CD4-positive, CD25-positive, alpha-beta regulatory T cell (primary cell): Measurements from ENCODE around the gene RFFL. TPM values are rescaled to one million over a fixed set of nuclear protein-coding genes. Genes with fewer than 3 reads are reported as not detected.

Source experiments
- ATAC-seq, 2 donors: fragments of 150-1000 bp; cut with Tn5 transposase; one replicate each; pipeline ENCODE4 v1.10.0; 2021; ENCODE audit warnings: low read depth in 2 of 2, moderate number of reproducible peaks in 2 of 2, moderate library complexity in 1 of 2
- DNase-seq, 3 donors: peaks; one replicate each; pipeline versions ENCODE4 v3.0.0 to v3.0.0-alpha.2; 2012 to 2022; ENCODE audit warnings: mixed read lengths in 1 of 3
- H3K27ac ChIP-seq: one replicate; pipeline ENCODE4 v1.7.0; 2013; ENCODE audit warnings: mild to moderate bottlenecking, low read length; ENCODE audit not compliant: insufficient read depth, poor library complexity, severe bottlenecking
- H3K27me3 ChIP-seq: one replicate; pipeline ENCODE4 v1.7.0; 2013; ENCODE audit warnings: low read length; ENCODE audit not compliant: control insufficient read depth, insufficient read depth
- H3K36me3 ChIP-seq: one replicate; pipeline ENCODE4 v1.7.0; 2013; ENCODE audit warnings: mild to moderate bottlenecking, low read length, moderate library complexity; ENCODE audit not compliant: control insufficient read depth, insufficient read depth
- H3K4me1 ChIP-seq: 2 replicates; pipeline ENCODE4 v1.7.0; 2013; ENCODE audit warnings: mild to moderate bottlenecking, low read length; ENCODE audit not compliant: insufficient read depth, control insufficient read depth, poor library complexity, severe bottlenecking
- H3K4me3 ChIP-seq: one replicate; pipeline ENCODE4 v1.7.0; 2013; ENCODE audit warnings: low read depth, mild to moderate bottlenecking, low read length, moderate library complexity
- H3K9me3 ChIP-seq, 2 experiments: 1 replicate in 1 of 2; 2 replicates in 1 of 2; pipeline ENCODE4 v1.7.0; 2013; ENCODE audit warnings: low read length in 2 of 2, mild to moderate bottlenecking in 1 of 2, moderate library complexity in 1 of 2; ENCODE audit not compliant: control insufficient read depth in 2 of 2
- H3K27ac Mint-ChIP-seq, 3 donors: one replicate each; pipeline ENCODE4 v1.8.0; 2020 to 2022; ENCODE audit warnings: mild to moderate bottlenecking in 3 of 3, mixed read lengths in 3 of 3, moderate library complexity in 2 of 3
- H3K27me3 Mint-ChIP-seq: one replicate; pipeline ENCODE4 v1.8.0; 2022; ENCODE audit warnings: mild to moderate bottlenecking, mixed read lengths
- H3K36me3 Mint-ChIP-seq: one replicate; pipeline ENCODE4 v1.8.0; 2020; ENCODE audit warnings: mixed read lengths
- H3K4me1 Mint-ChIP-seq, 4 donors: one replicate each; pipeline ENCODE4 v1.8.0; 2020 to 2022; ENCODE audit warnings: mixed read lengths in 4 of 4, mild to moderate bottlenecking in 1 of 4
- H3K4me3 Mint-ChIP-seq, 4 donors: one replicate each; pipeline ENCODE4 v1.8.0; 2020 to 2022; ENCODE audit warnings: mild to moderate bottlenecking in 4 of 4, mixed read lengths in 4 of 4, moderate library complexity in 3 of 4
- H3K9me3 Mint-ChIP-seq, 7 donors: one replicate each; pipeline ENCODE4 v1.8.0; 2020 to 2022; ENCODE audit warnings: mixed read lengths in 7 of 7, mild to moderate bottlenecking in 3 of 7, moderate library complexity in 2 of 7
- polyA plus RNA-seq, 4 donors: library from polyadenylated mRNA; unstranded; fragments of 300-500 nt; fragmentation: Illumina TruSeq; gene quantifications; one replicate each; pipeline ENCODE4 v1.2.3, GENCODE V29; 2021
- total RNA-seq: library from RNA; stranded (reverse); gene quantifications from one replicate; pipeline ENCODE4 v1.2.3, GENCODE V29; 2022

RFFL gene
- total and polyA plus RNA-seq, 5 donors from 2014 or later: 69.8 to 128 (median 82.9) TPM

DNA sequence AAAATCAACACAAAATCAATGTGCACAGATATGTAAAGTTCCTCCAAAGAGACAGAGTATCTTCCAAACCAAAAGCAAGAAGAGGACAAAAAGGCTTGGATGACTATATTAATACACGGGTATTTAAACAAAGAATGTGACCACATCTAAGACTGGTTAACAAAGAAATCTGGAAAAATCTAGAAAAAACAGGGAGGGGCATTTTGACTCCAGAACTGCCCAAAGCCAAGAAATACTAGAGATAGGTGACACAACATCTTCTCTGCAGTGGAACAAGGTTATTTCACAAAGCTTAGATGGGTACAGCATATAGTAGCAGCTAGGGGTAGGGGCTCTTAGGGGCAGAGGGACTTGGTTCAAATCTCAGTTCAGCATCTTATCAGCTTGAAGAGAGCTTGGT, 10.3 kb downstream of the RFFL start:
- Histone ChIP-seq H3K27me3 (no peaks in the 10 kb centered on the region), H3K4me1 (peaks cover 70% of the 10 kb centered on the region), H3K9me3 (no peaks in the 10 kb centered on the region), H3K36me3 (peaks cover 10% of the 10 kb centered on the region), H3K4me3 (peak overlapping the region; percentile 75), H3K27ac (peak overlapping the region; percentile 86)
- DNase-seq: no peak
- Mint-ChIP-seq H3K9me3 (peaks cover 0 to 4% (median 0%) of the 10 kb centered on the region in 7 donors), H3K27me3 (peaks cover 4% of the 10 kb centered on the region), H3K36me3 (peaks cover 32% of the 10 kb centered on the region), H3K4me3 (peak overlapping the region; percentile 65 to 86 (median 72)), H3K4me1 (peaks cover 39 to 91% (median 79%) of the 10 kb centered on the region in 4 donors), H3K27ac (peak overlapping the region; percentile 91 to 99 (median 92))
- no peak for ATAC-seq

DNA sequence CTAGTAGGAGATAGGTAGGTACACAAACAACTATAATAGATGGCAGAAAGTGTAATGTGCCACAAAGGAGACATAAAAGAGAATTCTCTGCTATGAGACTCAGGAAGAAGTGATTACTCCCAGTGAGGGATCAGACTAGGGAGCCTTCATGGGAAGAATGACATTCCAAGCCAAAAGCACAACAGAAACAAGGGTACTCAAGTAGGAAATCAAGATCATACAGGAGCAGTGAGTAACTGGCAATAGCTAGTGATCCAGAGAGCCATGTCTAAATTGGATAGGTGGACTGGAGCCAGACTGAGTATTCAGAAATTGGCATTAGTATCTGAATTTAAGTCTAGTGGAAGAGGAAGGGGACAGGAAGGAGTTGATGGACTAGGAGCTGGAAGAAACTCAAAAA, 10.7 kb downstream of the RFFL start:
- H3K36me3 Mint-ChIP-seq: peaks cover 28% of the 10 kb centered on the region
- H3K27ac ChIP-seq: peak overlapping the region; percentile 86
- peak overlapping the region; percentile 91 to 99 (median 92) for H3K27ac Mint-ChIP-seq
- peaks cover 10% of the 10 kb centered on the region for H3K36me3 ChIP-seq
- peaks cover 74% of the 10 kb centered on the region for H3K4me1 ChIP-seq
- H3K4me3 Mint-ChIP-seq: peak overlapping the region; percentile 65 to 86 (median 72)
- H3K9me3 ChIP-seq: no peaks in the 10 kb centered on the region
- DNase-seq (no peak), ATAC-seq (no peak)
- peaks cover 4% of the 10 kb centered on the region for H3K27me3 Mint-ChIP-seq
- H3K4me3 ChIP-seq: peak overlapping the region; percentile 75
- H3K27me3 ChIP-seq: no peaks in the 10 kb centered on the region
- H3K4me1 Mint-ChIP-seq: peaks cover 35 to 87% (median 75%) of the 10 kb centered on the region in 4 donors
- H3K9me3 Mint-ChIP-seq: peaks cover 0 to 4% (median 0%) of the 10 kb centered on the region in 7 donors

DNA sequence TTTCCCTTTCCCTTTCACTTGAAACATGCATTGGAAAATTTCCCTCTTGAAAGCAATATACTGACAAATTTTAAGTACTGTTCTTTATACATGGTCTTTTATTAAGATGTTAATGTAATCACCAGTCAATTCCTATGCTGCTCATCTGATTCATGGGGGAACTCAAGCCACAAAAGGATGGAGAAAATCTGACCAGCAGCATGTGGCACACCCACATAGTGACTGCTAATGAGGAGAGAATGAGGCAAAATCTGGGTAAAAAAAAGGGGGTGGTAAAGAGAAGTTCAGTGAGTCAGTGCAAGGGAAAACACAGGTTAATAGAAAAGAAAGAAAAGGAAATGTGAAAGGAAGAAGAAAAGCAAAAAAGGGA, 11.3 kb downstream of the RFFL start:
- Histone ChIP-seq H3K36me3 (peaks cover 10% of the 10 kb centered on the region), H3K27ac (peak overlapping the region; percentile 86), H3K4me1 (peaks cover 79% of the 10 kb centered on the region), H3K27me3 (no peaks in the 10 kb centered on the region), H3K4me3 (peak overlapping the region; percentile 75), H3K9me3 (no peaks in the 10 kb centered on the region)
- Mint-ChIP-seq H3K27me3 (peaks cover 4% of the 10 kb centered on the region), H3K4me1 (peaks cover 30 to 83% (median 71%) of the 10 kb centered on the region in 4 donors), H3K4me3 (peak overlapping the region in 3 of 4 donors; percentile 65 to 76 (median 69)), H3K9me3 (peaks cover 0 to 4% (median 0%) of the 10 kb centered on the region in 7 donors), H3K36me3 (peaks cover 23% of the 10 kb centered on the region), H3K27ac (peak overlapping the region; percentile 91 to 99 (median 92))
- DNase-seq: no peak
- ATAC-seq: no peak

DNA sequence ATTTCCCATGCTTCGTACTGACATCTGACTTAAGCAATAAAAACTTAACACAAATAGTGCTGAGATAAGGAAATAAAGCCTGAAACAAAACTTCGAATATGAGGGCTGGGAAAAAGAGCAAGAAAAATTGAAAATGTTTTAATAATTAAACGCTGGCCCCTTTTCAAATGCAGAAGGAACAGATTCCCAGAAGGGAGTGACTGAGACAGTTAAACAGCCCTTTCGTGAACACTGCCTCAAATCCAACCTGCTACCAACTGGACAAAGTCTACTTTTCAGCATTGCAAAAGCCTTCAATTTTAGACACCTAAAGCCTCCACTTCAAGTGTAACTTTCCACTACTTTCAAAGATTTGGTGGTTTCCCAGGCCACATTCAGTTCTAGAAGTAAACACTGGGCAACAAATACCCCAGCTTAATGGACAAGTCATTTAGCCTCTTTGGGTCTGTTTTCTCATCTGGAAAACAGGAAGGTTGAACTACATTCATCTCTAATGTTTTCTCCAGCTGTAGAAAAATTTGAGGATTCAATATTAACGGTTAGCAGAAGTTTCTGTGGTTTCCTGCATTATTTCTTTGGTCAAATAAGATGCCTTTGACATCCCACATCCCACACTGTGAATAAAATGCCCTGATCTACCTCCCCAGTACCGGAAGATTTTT, 11.8 kb downstream of the RFFL start:
- Mint-ChIP-seq H3K36me3 (peaks cover 21% of the 10 kb centered on the region), H3K9me3 (peaks cover 0 to 4% (median 0%) of the 10 kb centered on the region in 7 donors), H3K27me3 (peaks cover 4% of the 10 kb centered on the region), H3K4me1 (peaks cover 33 to 84% (median 73%) of the 10 kb centered on the region in 4 donors), H3K27ac (peak overlapping the region; percentile 91 to 99 (median 92)), H3K4me3 (peak overlapping the region; percentile 61 to 76 (median 67))
- Histone ChIP-seq H3K9me3 (no peaks in the 10 kb centered on the region), H3K4me3 (peak overlapping the region; percentile 75), H3K4me1 (peaks cover 85% of the 10 kb centered on the region), H3K27me3 (no peaks in the 10 kb centered on the region), H3K27ac (peak overlapping the region; percentile 86), H3K36me3 (peaks cover 10% of the 10 kb centered on the region)
- peak in 1 of 3 donors; percentile 23 for DNase-seq
- no peak for ATAC-seq

DNA sequence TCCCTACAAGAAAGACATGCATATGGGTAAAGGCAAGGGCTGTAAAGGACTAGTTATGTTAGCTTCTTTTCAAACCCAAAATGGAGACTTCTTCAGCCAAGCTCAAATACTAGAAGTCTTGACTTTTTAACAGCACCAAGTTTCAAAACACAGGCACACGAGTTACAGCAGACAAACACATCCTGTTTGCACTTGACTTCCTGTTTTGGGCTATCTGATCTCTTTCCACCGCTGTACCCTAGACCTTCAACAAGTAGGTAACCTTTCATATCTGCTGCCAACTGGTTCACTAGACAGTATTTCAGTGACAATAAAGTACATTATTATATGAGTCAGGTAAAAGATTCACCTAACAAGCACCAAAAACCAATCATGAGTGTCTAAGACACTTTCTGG, 12.3 kb downstream of the RFFL start:
- DNase-seq (peak; percentile 45 to 93 (median 81)), ATAC-seq (peak; percentile 90 to 91)
- Histone ChIP-seq H3K4me1 (peaks cover 90% of the 10 kb centered on the region), H3K9me3 (no peaks in the 10 kb centered on the region), H3K4me3 (peak overlapping the region; percentile 75), H3K27me3 (no peaks in the 10 kb centered on the region), H3K27ac (peak overlapping the region; percentile 86), H3K36me3 (peaks cover 10% of the 10 kb centered on the region)
- Mint-ChIP-seq H3K4me1 (peaks cover 38 to 84% (median 75%) of the 10 kb centered on the region in 4 donors), H3K27me3 (peaks cover 4% of the 10 kb centered on the region), H3K9me3 (peaks cover 0 to 4% (median 0%) of the 10 kb centered on the region in 7 donors), H3K27ac (peak overlapping the region; percentile 91 to 99 (median 92)), H3K36me3 (peaks cover 21% of the 10 kb centered on the region), H3K4me3 (peak overlapping the region; percentile 61 to 76 (median 67))

DNA sequence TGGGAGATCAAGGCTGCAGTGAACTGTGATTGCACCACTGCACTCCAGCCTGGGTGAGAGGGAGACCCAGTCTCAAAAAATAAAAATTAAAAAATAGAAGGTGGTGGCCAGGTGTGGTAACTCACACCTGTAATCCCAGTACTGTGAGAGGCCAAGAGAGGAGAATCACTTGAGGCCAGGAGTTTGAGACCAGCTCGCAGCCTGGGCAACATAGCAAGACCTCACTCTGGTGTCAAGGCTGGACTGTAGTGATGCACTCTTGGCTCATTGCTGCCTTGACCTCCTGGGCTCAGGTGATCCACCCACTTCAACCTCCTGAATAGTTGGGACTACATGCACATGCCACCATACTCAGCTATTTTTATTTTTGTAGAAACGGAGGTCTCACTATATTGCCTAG, 13.3 kb downstream of the RFFL start:
- no peak overlapping the region for H3K4me3 Mint-ChIP-seq
- Histone ChIP-seq H3K27ac (peak overlapping the region; percentile 86), H3K4me1 (peaks cover 95% of the 10 kb centered on the region), H3K4me3 (no peak overlapping the region), H3K27me3 (no peaks in the 10 kb centered on the region), H3K9me3 (no peaks in the 10 kb centered on the region), H3K36me3 (peaks cover 8% of the 10 kb centered on the region)
- peak overlapping the region; percentile 89 to 98 (median 92) for H3K27ac Mint-ChIP-seq
- ATAC-seq (no peak), DNase-seq (no peak)
- peaks cover 16% of the 10 kb centered on the region for H3K36me3 Mint-ChIP-seq
- H3K9me3 Mint-ChIP-seq: peaks cover 0 to 4% (median 0%) of the 10 kb centered on the region in 7 donors
- peaks cover 4% of the 10 kb centered on the region for H3K27me3 Mint-ChIP-seq
- peaks cover 48 to 87% (median 76%) of the 10 kb centered on the region in 4 donors for H3K4me1 Mint-ChIP-seq

DNA sequence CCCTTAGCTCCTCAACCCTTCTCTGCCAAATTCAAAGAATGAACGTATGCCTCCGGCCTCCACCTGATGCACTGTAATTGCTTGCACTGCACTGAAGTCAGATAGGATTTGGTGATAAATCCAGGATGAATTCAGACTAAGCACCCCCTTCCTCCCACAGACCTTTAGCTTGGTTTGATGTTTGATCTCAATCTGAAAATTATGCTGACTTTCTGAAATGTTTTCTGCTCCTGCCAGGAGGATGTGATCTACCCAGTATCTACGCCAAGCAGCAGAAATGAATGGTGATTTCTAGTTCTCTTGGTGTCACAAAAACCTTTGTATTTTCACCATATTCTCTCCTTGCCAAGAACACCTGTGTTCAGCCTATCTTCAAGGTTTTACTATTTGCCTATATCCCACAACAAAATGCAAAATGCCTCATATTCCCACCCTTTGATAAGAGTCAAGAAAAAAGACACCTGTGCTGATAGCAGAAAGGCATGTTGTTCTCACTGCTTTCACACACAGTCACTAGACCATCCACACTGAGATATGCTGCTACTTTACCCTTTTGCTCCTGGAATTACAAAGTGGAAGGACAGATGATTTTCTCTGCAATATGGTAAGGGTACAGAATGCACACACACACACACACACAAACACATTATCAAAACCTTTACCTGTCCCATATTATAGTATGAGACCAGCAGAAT, 14.7 kb downstream of the RFFL start:
- Histone ChIP-seq H3K27ac (peak overlapping the region; percentile 86), H3K4me3 (peak overlapping the region; percentile 75), H3K27me3 (no peaks in the 10 kb centered on the region), H3K36me3 (peaks cover 2% of the 10 kb centered on the region), H3K4me1 (peaks cover 100% of the 10 kb centered on the region), H3K9me3 (no peaks in the 10 kb centered on the region)
- Mint-ChIP-seq H3K4me1 (peaks cover 54 to 88% (median 76%) of the 10 kb centered on the region in 4 donors), H3K4me3 (peak overlapping the region; percentile 61 to 91 (median 80)), H3K36me3 (peaks cover 9% of the 10 kb centered on the region), H3K27me3 (peaks cover 4% of the 10 kb centered on the region), H3K27ac (peak overlapping the region; percentile 89 to 98 (median 92)), H3K9me3 (peaks cover 0 to 4% (median 0%) of the 10 kb centered on the region in 7 donors)
- ATAC-seq (no peak), DNase-seq (no peak)
